GM10266 (cell line): ENCODE measurements around the gene PIK3CA.
"Not testable (repeated sequence)": the region's sequence is repeated elsewhere in the genome, so short reads cannot be mapped to it uniquely, and the experiment has no call there.

ENCODE experiments used
- DNase-seq: peaks from one replicate; pipeline ENCODE4 v3.0.0; 2012; ENCODE audit errors: extremely low spot score
- CTCF ChIP-seq: IDR thresholded peaks from 2 replicates; pipeline ENCODE4 v1.5.1; 2012; ENCODE audit warnings: mild to moderate bottlenecking, low read depth; ENCODE audit not compliant: control insufficient read depth, insufficient read depth; ENCODE audit errors: missing control alignments

The PIK3CA gene

GRCh38 chr3:179272385-179272784 lies 124.2 kb downstream of the PIK3CA start:
- no peak for DNase-seq

GRCh38 chr3:179274434-179274833 lies 126.3 kb downstream of the PIK3CA start:
- not testable (repeated sequence) for DNase-seq

More at GRCh38 chr3:179272385-179272784, 124.2 kb downstream of the PIK3CA start:
- TF ChIP-seq CTCF, result peak; percentile 27

- DNase-seq, result no peak
- TF ChIP-seq CTCF, result no peak
Observed at GRCh38 chr3:179276001-179276400, 127.8 kb downstream of the PIK3CA start.

- DNase-seq, result no peak
- no peak for TF ChIP-seq CTCF
Observed at GRCh38 chr3:179276743-179277142, 128.6 kb downstream of the PIK3CA start.

GRCh38 chr3:179278151-179278550 lies 130.0 kb downstream of the PIK3CA start:
- no peak for DNase-seq
- no peak for TF ChIP-seq CTCF

GRCh38 chr3:179278932-179279693 lies 131.0 kb downstream of the PIK3CA start:
- TF ChIP-seq CTCF, result no peak
- DNase-seq, result no peak

GRCh38 chr3:179279837-179280236 lies 131.7 kb downstream of the PIK3CA start:
- no peak for DNase-seq
- TF ChIP-seq CTCF, result no peak
